Dermis microvascular lymphatic vessel endothelial cell (primary cell): ENCODE measurements around the gene BNC2. TPM values are rescaled to one million over a fixed set of nuclear protein-coding genes. Genes with fewer than 3 reads are reported as not detected.
A peak's percentile ranks its signal among the peaks of the same experiment; 100 is the strongest.

ENCODE experiments used
- DNase-seq, 2 donors: peaks; one replicate each; pipeline versions ENCODE4 v3.0.0 to v3.0.0-alpha.2; 2010; ENCODE audit warnings: low read depth in 2 of 2
- total RNA-seq: library from RNA; depleted of rRNA; stranded (reverse); fragments of >200 nt; gene quantifications from 2 replicates; pipeline ENCODE4 v1.2.1, GENCODE V29; 2014

Gene BNC2
- total RNA-seq, 1 donor from 2014 or later, result 4.5 TPM

DNA sequence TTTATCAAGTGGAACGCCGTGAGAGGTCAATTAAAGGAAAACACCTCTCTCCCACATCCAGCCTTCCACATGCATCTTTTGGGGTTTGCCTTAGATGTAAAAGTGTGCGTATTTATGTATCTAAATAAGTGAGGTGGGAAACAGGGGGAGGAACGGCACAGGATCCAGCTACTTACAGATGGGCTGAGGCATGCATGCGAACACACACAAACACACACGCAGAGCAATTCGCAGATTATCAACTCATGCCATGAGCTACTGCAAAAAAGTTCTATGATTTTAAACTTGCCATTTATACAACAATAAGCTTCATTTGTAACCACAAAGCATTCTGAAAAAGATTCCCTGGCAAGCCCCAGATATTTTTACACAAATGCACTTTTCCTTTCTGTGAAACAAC is 242.1 kb downstream of the BNC2 start:
- no peak for DNase-seq

DNA sequence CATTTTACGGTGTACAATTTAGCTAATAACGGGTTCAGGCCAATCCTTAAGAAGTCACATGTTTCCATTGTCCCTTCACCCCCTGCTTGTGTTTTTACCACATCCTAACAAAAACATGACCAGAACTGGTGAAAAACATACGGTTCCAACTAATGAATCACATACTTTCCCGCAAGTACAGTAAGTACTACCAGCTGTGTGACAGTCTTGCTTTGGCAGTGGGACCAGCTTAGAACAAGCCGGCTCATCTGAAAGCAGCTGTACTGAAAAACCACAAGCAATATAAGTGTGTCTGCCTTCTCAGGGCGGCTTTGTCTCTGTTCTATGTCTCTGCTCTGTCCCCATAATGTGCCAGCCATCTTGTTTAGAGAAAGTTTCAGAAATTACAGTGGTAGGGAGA is 242.5 kb downstream of the BNC2 start:
- DNase-seq, result peak; percentile 3 to 88

- no peak for DNase-seq
Observed at GRCh38 chr9:16627521-16627920, 242.9 kb downstream of the BNC2 start.

GRCh38 chr9:16626577-16627130 is 243.8 kb downstream of the BNC2 start:
- DNase-seq, result peak in 1 of 2 donors; percentile 86

DNA sequence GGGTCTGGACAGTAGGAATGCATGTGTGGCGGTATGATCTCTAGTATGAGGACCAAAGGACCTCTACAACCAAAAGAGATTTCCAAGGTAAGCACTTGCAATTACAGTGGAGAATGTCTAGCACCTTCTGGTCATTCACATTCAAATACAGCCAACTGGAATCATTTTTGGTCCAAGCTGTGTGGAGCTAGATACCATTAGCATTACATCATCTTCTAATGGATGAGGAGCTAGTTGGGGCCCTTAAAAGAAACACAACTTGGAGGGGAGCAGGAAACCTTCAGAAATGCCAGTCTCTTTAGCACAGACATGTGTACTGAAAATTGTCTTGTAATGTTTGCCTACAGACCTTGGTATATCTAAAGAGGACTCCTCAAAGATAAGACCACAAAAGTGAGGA is 244.7 kb downstream of the BNC2 start:
- peak in 1 of 2 donors; percentile 26 for DNase-seq

- no peak for DNase-seq
Observed at GRCh38 chr9:16625161-16625631, 245.3 kb downstream of the BNC2 start.

DNA sequence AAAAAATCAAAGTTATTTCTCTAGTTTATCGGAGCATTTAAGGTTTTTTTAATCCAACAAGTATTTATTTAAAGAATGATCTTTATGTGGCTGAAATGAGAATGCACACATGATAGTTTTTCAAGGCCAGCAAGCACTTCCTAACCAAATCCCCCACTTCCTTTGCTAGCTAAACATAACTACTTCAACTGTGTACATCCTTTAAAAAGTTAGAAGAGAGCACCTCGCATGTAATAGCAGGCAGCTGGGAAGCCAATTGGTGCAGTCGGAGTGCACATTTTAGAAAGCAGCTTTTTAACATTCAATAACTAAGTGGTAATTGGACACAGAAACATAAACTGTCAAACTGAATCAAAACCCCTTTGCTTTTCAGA is 245.7 kb downstream of the BNC2 start:
- peak in 1 of 2 donors; percentile 19 for DNase-seq

DNA sequence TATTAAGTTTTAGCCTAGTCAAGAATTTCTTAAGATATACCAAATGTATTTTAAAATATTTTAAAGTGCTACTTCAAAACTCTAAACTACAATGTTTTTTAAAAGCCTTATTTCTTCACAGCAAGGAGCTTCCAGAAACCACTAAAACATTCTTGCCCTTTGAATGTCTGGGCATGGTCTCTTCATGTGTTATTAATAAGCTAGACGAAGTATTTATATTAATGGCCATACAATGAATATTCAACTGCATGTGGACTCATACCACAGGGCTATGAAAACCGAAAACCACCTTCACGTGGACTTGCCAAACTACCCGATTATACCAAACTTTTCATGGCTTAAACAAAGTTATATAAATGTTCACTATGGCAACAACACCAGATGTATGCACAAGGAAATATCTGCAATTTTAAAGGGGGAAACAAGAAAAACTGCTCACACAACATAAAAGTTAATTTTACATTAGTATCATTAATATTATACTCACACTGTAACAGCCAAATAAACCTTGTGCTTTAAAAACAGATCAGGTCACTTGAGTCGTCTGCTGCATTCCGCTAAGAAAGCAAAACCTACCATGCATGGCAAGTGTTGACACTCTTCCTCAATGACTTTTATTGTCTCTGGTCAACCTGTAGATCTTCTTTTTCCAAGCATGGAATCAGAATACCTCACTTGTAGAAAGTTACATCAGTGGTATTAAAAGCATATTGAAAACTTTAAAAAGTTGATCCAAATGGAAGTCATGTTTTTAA is 246.3 kb downstream of the BNC2 start:
- DNase-seq, result no peak

DNA sequence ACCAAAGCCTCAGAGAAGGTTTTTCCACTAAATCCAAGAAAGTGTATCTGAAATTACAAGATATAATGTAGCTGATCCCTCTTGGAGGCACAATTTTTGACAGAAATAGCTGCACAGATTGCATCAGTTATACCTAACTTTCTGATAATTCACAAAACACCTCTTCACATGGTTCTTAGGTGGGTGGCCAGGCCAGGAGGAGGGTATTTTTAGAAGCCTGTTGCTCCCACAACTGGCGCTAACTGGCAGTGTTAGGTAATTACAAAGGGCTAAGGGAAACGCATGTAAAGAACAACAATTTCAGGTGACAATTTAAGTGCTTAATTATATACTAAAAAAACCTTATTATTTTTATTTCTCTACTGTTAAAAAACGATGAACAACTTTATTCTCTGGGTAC is 247.9 kb downstream of the BNC2 start:
- no peak for DNase-seq

- DNase-seq, result no peak
Observed at GRCh38 chr9:16619914-16620520, 250.5 kb downstream of the BNC2 start.

DNA sequence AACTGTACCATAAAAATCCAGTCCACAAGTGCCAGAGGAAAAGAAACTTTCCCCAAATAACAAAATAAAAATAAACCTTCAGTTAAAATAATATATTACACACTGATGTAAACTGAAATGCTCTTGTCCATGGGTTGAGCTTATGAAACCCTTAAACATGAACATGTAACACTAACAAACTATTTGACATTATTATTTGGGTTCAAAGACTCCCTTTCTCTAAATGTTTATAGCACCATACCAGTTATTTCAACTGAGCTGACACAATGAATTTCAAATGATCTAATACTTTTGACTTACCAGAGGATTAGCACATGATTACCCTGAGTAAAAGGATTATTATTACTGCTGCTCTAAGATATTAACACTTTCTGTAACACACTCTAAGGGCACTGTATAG is 251.1 kb downstream of the BNC2 start:
- no peak for DNase-seq

DNA sequence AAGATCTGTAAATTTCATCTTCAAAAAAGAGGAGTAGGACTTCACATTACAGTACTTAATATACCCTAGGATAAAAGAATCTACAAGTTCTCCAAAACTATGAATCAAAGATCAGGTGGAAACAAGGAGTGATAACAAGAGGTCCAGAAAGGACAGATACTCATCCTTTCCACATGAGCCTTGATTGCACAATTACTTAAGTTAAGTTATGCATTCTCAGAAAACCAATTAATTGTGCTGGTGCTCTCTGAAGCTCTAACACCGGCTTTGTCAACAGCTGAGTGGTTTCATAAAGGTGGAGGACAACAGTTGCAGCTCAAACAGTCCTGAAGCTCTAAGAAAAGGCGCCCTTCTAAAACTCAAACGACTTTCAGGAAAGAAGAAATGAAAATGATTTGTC is 251.9 kb downstream of the BNC2 start:
- no peak for DNase-seq

DNA sequence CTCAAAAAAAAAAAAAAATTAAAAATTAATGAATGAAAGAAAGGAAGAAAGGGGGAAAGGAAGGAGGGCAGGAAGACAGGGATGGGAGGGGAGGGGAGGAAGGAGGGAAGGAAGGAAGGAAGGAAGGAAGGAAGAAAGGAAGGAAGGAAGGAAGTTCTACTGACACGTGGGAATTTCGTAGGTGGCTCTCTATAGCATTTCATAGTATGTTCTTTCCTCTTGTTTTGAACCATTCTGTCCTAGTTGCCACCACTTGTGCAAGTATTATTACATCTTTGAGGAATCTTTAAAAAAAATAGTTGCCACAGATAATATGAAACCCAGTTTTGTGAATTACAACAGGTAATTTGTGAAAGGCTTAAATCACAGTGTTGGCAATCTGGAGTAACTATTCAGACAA is 253.8 kb downstream of the BNC2 start:
- no peak for DNase-seq

DNA sequence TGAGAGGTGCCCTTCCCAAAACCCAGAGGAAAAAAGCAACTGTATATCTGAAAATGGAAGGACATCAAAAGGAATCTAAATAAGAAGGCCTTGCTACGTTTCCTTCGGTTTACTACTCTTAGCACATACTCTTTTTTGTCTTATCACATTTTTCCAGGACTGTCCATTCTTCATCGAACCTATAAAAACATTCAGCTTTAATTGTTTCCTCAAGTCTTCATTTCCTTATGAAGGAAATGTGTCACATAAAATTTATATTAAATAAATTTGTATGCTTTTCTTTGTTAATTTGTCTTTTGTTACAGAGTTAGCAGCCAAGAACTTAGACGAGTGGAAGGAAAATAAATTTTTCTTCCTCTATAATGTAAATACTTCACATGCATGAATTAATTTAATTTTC is 255.0 kb downstream of the BNC2 start:
- peak in 1 of 2 donors; percentile 72 for DNase-seq

- no peak for DNase-seq
Observed at GRCh38 chr9:16613605-16614004, 256.9 kb downstream of the BNC2 start.

GRCh38 chr9:16613051-16613450 is 257.4 kb downstream of the BNC2 start:
- DNase-seq, result no peak

- peak in 1 of 2 donors; percentile 31 for DNase-seq
Observed at GRCh38 chr9:16612627-16613026, 257.8 kb downstream of the BNC2 start.

DNA sequence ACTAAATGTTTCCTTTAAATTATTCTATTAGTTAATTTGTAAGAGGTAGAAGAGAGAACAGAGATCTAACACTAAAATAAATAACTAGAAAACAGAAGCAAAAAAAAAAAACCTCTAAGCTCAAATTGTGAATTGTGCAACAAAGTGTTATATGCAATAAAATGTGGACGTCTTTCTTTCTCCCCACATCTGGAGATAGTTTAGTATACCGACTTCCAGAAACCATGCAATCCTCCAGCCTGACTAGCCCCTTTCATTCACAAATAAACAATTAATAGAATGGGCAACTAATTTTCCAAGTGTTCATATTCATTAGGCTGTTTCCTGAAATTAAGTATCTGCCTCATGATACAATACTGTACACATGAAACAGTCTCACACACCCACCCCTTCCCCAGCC is 258.5 kb downstream of the BNC2 start:
- no peak for DNase-seq

DNA sequence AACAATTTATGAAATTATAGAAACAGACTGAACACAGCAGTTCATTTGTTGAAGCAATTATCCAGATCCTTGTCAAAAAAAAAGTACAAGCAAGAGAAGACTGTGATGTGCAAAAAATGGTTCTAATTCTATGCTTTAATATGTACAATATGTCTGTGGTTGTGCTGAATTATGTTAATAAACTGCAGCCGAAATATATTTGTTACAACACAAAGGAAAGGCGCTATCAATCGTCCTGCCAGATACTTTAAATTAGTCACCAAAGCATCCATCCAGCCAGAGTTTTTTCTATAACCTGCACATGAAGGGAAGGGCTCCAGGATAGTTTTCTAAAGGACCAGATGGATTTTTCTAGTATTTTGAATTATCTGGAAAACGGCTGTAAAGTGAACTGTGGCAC is 259.5 kb downstream of the BNC2 start:
- no peak for DNase-seq

DNA sequence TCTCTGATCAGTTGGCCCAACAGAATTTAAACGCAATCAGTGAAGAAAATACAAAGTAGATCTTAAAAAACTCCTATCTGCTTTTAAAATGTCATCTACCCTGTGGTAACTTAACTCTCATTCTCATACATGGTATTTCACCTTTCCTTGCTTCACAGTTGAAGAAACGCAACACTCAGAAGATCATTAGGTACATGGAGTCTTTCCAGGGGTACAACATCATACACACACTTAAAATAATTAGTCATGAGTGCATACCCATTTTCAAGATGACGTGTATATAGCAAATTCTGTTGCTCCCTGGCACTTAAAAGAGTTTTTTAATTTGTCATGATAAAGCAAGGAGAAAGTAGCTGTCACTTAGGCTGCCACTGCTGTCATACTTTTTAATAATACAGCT is 259.9 kb downstream of the BNC2 start:
- DNase-seq, result no peak

DNA sequence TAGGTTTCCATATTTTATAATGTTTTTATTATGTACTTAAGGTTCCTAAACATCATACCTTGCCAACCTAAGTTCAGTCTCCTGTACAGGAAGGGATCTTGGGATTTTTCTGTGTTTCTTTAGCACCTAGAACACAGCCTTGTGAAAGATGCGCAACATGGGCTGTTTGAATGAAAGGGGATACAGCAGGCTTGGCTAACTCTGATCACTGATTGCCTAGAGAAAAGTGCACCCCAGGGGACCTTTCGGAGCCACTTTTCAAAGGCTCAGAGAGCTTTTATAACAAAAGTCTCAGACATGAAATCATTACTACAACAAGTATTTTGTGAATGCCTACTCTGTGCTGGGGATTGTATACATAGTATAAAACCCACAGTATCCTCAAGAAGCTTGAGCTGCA is 261.6 kb downstream of the BNC2 start:
- no peak for DNase-seq

GRCh38 chr9:16602494-16602893 is 268.0 kb downstream of the BNC2 start:
- DNase-seq, result no peak

DNA sequence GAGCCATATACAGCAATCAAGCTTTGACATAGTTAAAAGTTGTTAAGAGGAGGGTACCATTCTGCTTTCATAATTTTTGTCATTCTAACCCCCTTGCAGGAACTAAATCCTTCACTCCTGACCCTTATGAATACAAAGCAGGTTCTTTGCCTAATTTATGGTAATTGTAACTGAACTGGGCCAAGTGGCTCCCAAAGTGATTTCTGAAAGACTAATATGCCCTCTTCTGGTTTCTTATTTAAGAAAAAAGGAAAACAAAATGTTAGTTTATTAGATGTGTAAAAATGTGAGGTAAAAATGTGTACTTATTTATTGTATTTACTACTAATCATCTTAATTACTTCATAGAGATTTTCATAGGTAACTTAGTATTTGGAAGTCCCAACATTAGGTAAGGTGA is 268.5 kb downstream of the BNC2 start:
- DNase-seq, result no peak
